ENCODE results near the gene AGTPBP1. TPM values are rescaled to one million over a fixed set of nuclear protein-coding genes. Genes with fewer than 3 reads are reported as not detected.

AGTPBP1 gene
- total and polyA plus RNA-seq, 2 of the 8 experiments (the other 6 are each of a cell fraction or from before 2014, with no cell fraction given), result 13.4 to 65.2 TPM

DNA sequence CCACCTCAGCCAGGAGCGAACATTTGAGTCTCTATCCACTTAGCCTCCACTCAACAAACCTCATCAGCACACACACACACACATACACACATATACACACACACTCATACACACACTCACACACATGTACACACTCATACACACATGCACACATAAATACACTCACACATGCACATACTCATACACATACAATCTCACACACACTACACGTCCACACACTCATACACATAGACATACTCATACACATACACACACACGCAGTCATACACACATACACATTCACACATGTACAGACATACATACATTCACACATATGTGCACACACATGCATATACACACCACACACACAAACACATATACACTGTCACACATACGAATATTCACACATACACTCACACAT lies 208.2 kb downstream of the AGTPBP1 start:
- H2BK5ac ChIP-seq (ENCODE audit: low read depth, low read length), result no peak overlapping the region
- no peak overlapping the region for H3K9ac ChIP-seq (replicated peaks in 1 of 4; ENCODE audit: extremely low read depth in 1 of 4, low read depth in 3 of 4, low read length in 3 of 4)
- H3K4me3 ChIP-seq (ENCODE audit: extremely low read depth in 1 of 4, insufficient read depth in 2 of 4, low read depth in 3 of 4, low read length in 4 of 4), result no peak overlapping the region
- no peaks in the 10 kb centered on the region for H3K27me3 ChIP-seq (replicated peaks in 1 of 4; ENCODE audit: control insufficient read depth in 3 of 4, extremely low read depth in 1 of 4, insufficient read depth in 3 of 4, low read length in 3 of 4)
- no peak overlapping the region for H3K18ac ChIP-seq (ENCODE audit: extremely low read depth, low read length)
- H3K27ac ChIP-seq (ENCODE audit: low read depth, low read length), result no peak overlapping the region
- H4K5ac ChIP-seq (ENCODE audit: insufficient read length, low read depth, low read length), result no peak overlapping the region
- no peaks in the 10 kb centered on the region for H3K79me1 ChIP-seq (ENCODE audit: low read depth, low read length)
- H3K9me3 ChIP-seq (ENCODE audit: insufficient read depth in 2 of 2, low read depth in 1 of 2, low read length in 1 of 2), result no peaks in the 10 kb centered on the region
- H3K14ac ChIP-seq (ENCODE audit: insufficient read length), result no peak overlapping the region
- H3K4ac ChIP-seq (replicated peaks; ENCODE audit: insufficient read length, low read depth, low read length), result peak overlapping the region; percentile 28
- H4K8ac ChIP-seq (ENCODE audit: extremely low read depth, insufficient read depth, low read length), result no peak overlapping the region
- no peaks in the 10 kb centered on the region for H3K4me1 ChIP-seq (replicated peaks in 1 of 4; ENCODE audit: control insufficient read depth in 3 of 4, insufficient read depth in 4 of 4, low read length in 3 of 4)
- H2AK5ac ChIP-seq (ENCODE audit: low read depth, low read length), result peak overlapping the region; percentile 79; the same call in 1 of the 2 replicates
- peaks cover 5% of the 10 kb centered on the region; the same call in 1 of the 2 replicates for H3K23me2 ChIP-seq (ENCODE audit: low read depth, low read length)
- FAIRE-seq (no peak), DNase-seq (ENCODE audit: low read depth in 1 of 2, low spot score in 2 of 2) (no peak)
- peak overlapping the region; percentile 60 for H3K23ac ChIP-seq (ENCODE audit: insufficient read length)
- CTCF ChIA-PET (ENCODE audit: partially characterized antibody), result interaction anchor here (0.9 kb wide), 1 partner anchor 11 kb away, joined by 3 read pairs; no protein-coding TSS in a partner anchor
- POLR2A ChIA-PET (ENCODE audit: partially characterized antibody), result no interaction called here
- H2BK12ac ChIP-seq (ENCODE audit: low read depth, low read length), result no peak overlapping the region; the same call in 1 of the 2 replicates
- no peaks in the 10 kb centered on the region for H3K36me3 ChIP-seq (ENCODE audit: control insufficient read depth in 2 of 4, insufficient read depth in 4 of 4, low read length in 3 of 4)
- H3K56ac ChIP-seq (replicated peaks; ENCODE audit: insufficient read length, low read depth, low read length), result peak overlapping the region; percentile 63
- H3K79me2 ChIP-seq (ENCODE audit: control insufficient read depth in 1 of 2, insufficient read depth in 2 of 2, low read length in 2 of 2), result no peaks in the 10 kb centered on the region
- no peak overlapping the region for H2BK15ac ChIP-seq (ENCODE audit: low read length)
- H2AFZ ChIP-seq (ENCODE audit: low read length), result no peak overlapping the region
- H4K20me1 ChIP-seq (replicated peaks in 1 of 2; ENCODE audit: control insufficient read depth in 1 of 2, insufficient read depth in 2 of 2, low read length in 2 of 2), result peaks cover 0 to 4% of the 10 kb centered on the region in 2 experiments
- H2BK120ac ChIP-seq (replicated peaks; ENCODE audit: low read depth, low read length), result no peak overlapping the region
- WGBS, 2 experiments (ENCODE audit: extremely low coverage in 1 of 2, insufficient coverage in 1 of 2, insufficient read length in 1 of 2, insufficient replicate concordance in 2 of 2, low coverage in 1 of 2, low lambda C conversion rate in 2 of 2, missing lambda C conversion rate in 1 of 2), result 90 to 100% methylated on average over 1 to 4 of the region's 4 CpGs
- H3K4me2 ChIP-seq (ENCODE audit: insufficient read depth in 1 of 2, low read depth in 2 of 2, low read length in 2 of 2), result no peak overlapping the region
- H4K91ac ChIP-seq (replicated peaks; ENCODE audit: insufficient read length, low read length), result no peak overlapping the region
- no peak overlapping the region for H2BK20ac ChIP-seq (ENCODE audit: low read length)

All from H1 (cell line).